ENCODE data around the gene TPH1.
"Not testable (repeated sequence)": the region's sequence is repeated elsewhere in the genome, so short reads cannot be mapped to it uniquely, and the experiment has no call there.

The TPH1 gene

GRCh38 chr11:18019650-18020049 is 26.4 kb downstream of the TPH1 start:
- DNase-seq: no peak

- DNase-seq: no peak
Measured at GRCh38 chr11:18016789-18017188, 29.3 kb downstream of the TPH1 start.

- DNase-seq: no peak
Measured at GRCh38 chr11:18014876-18015275, 31.2 kb downstream of the TPH1 start.

- no peak for DNase-seq
Measured at GRCh38 chr11:18013790-18014507, 32.1 kb downstream of the TPH1 start.

- peak; percentile 81 for DNase-seq
Measured at GRCh38 chr11:18012906-18013781, 32.9 kb downstream of the TPH1 start, which contains the start of gene SERGEF. Gene SERGEF (minus strand): TSS chr11:18013047. CDS start chr11:18013010, 37 bp downstream.

- no peak for DNase-seq
Measured at GRCh38 chr11:18012122-18012905, 33.8 kb downstream of the TPH1 start.

- DNase-seq: no peak
Measured at GRCh38 chr11:18011633-18012032, 34.4 kb downstream of the TPH1 start.

GRCh38 chr11:18010977-18011586 is 35.0 kb downstream of the TPH1 start:
- no peak for DNase-seq

GRCh38 chr11:18010121-18010670 is 35.9 kb downstream of the TPH1 start:
- DNase-seq: no peak

GRCh38 chr11:18005376-18006129 is 40.5 kb downstream of the TPH1 start:
- DNase-seq: no peak

GRCh38 chr11:18001191-18001590 is 44.9 kb downstream of the TPH1 start:
- DNase-seq: no peak

- no peak for DNase-seq
Measured at GRCh38 chr11:18000760-18001159, 45.3 kb downstream of the TPH1 start.

GRCh38 chr11:18000128-18000527 is 45.9 kb downstream of the TPH1 start:
- DNase-seq: not testable (repeated sequence)

Measured in effector CD8-positive, alpha-beta T cell (primary cell).